ENCODE measurements around the gene AGTRAP. TPM values are rescaled to one million over a fixed set of nuclear protein-coding genes. Genes with fewer than 3 reads are reported as not detected.

Gene AGTRAP
- total RNA-seq, 2 experiments from 2014 or later, result 21.3 to 21.8 TPM

DNA sequence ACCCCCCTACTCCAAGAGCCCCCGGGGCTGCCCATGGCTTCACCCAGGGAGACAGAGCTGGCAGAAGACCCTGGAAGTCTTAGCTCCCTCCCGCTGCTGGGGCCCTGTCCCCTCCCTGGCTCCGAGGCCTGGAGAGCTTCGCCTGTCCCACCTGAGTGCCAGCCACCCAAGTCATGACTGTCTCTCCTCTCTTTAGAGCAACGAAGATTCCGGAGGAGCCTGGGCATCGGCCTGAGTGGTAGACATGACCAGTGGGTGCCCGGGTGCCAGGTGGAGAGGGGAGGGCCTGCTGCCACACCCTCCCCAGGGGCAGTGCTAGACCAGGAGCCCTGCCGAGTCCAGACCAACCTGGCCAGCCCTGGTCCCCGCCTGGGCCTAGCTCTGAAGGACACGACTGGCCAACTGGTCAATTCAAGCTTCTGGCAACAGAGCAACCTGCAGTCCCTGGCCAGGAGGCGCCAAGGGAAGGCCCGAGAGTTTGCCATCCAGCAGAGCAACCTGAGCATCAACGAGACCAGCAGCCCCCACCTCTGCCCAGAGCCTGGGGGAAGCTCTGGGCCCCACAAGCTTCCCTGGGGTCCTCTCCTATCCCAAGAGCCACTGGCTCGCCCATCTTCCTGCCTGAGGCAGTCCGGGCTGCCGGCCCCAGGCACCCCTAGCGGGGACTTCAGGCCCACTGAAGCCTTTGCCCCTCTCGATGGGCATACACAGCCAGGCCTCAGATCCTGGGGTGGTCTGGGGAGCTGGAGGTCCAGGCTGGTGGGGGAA, 29.9 kb downstream of the AGTRAP start:
- no peaks in the 10 kb centered on the region for H3K9me3 Mint-ChIP-seq
- no peaks in the 10 kb centered on the region for H3K4me1 Mint-ChIP-seq (ENCODE audit: low read depth)
- Histone ChIP-seq H3K9me3 (ENCODE audit: control insufficient read depth in 1 of 2, insufficient read depth in 1 of 2, low read length in 2 of 2) (peaks cover 0 to 5% of the 10 kb centered on the region in 2 experiments), H3K36me3 (ENCODE audit: insufficient read depth, low read length) (no peaks in the 10 kb centered on the region), H3K27ac (ENCODE audit: low read depth in 1 of 2, low read length in 2 of 2) (no peak overlapping the region), H3K4me1 (ENCODE audit: insufficient read depth, low read length) (peaks cover 10% of the 10 kb centered on the region), H3K4me3 (ENCODE audit: low read length) (no peak overlapping the region), H3K27me3 (ENCODE audit: control insufficient read depth in 1 of 2, insufficient read depth in 2 of 2, low read length in 2 of 2) (peaks cover 5 to 21% of the 10 kb centered on the region in 2 experiments)
- ATAC-seq (ENCODE audit: poor library complexity), result no peak
- DNase-seq, result peak in 1 of 14 experiments; percentile 7
- H3K4me3 Mint-ChIP-seq, result no peak overlapping the region
- ChIA-PET CTCF (no interaction called here), POLR2A (no interaction called here)
- H3K27ac Mint-ChIP-seq, result no peak overlapping the region
- H3K36me3 Mint-ChIP-seq (ENCODE audit: low read depth), result no peaks in the 10 kb centered on the region
- H3K27me3 Mint-ChIP-seq, result peaks cover 21% of the 10 kb centered on the region
- intact Hi-C loops (cut with DNase I, micrococcal nuclease), result no loop called here
- TF ChIP-seq, protein P1, sequence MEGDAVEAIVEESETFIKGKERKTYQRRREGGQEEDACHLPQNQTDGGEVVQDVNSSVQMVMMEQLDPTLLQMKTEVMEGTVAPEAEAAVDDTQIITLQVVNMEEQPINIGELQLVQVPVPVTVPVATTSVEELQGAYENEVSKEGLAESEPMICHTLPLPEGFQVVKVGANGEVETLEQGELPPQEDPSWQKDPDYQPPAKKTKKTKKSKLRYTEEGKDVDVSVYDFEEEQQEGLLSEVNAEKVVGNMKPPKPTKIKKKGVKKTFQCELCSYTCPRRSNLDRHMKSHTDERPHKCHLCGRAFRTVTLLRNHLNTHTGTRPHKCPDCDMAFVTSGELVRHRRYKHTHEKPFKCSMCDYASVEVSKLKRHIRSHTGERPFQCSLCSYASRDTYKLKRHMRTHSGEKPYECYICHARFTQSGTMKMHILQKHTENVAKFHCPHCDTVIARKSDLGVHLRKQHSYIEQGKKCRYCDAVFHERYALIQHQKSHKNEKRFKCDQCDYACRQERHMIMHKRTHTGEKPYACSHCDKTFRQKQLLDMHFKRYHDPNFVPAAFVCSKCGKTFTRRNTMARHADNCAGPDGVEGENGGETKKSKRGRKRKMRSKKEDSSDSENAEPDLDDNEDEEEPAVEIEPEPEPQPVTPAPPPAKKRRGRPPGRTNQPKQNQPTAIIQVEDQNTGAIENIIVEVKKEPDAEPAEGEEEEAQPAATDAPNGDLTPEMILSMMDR (IDR thresholded peaks at IDR 0.05), result no peak

DNA sequence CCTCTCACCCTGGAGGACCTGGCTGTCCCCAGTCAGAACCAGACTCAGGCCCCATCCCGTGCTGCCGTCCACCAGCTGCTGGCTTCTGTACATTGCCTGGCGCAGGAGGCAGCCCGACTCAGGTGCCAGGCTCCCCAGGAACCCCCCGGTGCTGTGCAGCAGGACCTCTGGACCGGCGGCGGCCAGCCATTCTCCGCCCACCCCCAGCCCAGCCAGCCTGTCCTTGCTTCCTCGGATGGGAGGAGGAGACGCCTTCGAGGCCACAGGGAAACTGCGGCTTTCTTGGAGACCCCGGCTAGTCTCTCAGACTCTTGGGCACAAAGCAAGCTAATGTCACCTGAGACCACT, 30.5 kb downstream of the AGTRAP start:
- no peaks in the 10 kb centered on the region for H3K36me3 ChIP-seq (ENCODE audit: insufficient read depth, low read length)
- Mint-ChIP-seq H3K27ac (no peak overlapping the region), H3K9me3 (no peaks in the 10 kb centered on the region), H3K36me3 (ENCODE audit: low read depth) (no peaks in the 10 kb centered on the region), H3K4me1 (ENCODE audit: low read depth) (no peaks in the 10 kb centered on the region), H3K27me3 (peaks cover 16% of the 10 kb centered on the region), H3K4me3 (no peak overlapping the region)
- POLR2A ChIA-PET, result no interaction called here
- CTCF ChIA-PET, result no interaction called here
- no peak overlapping the region for H3K27ac ChIP-seq (ENCODE audit: low read depth in 1 of 2, low read length in 2 of 2)
- no peak overlapping the region for H3K4me3 ChIP-seq (ENCODE audit: low read length)
- ATAC-seq (ENCODE audit: poor library complexity) (no peak), DNase-seq (peak in 1 of 14 experiments; percentile 8)
- H3K9me3 ChIP-seq (ENCODE audit: control insufficient read depth in 1 of 2, insufficient read depth in 1 of 2, low read length in 2 of 2), result peaks cover 0 to 5% of the 10 kb centered on the region in 2 experiments
- H3K4me1 ChIP-seq (ENCODE audit: insufficient read depth, low read length), result peaks cover 10% of the 10 kb centered on the region
- H3K27me3 ChIP-seq (ENCODE audit: control insufficient read depth in 1 of 2, insufficient read depth in 2 of 2, low read length in 2 of 2), result peaks cover 5 to 18% of the 10 kb centered on the region in 2 experiments
- TF ChIP-seq, protein P1 (IDR thresholded peaks at IDR 0.05), result no peak
- intact Hi-C loops (cut with DNase I, micrococcal nuclease), result no loop called here

DNA sequence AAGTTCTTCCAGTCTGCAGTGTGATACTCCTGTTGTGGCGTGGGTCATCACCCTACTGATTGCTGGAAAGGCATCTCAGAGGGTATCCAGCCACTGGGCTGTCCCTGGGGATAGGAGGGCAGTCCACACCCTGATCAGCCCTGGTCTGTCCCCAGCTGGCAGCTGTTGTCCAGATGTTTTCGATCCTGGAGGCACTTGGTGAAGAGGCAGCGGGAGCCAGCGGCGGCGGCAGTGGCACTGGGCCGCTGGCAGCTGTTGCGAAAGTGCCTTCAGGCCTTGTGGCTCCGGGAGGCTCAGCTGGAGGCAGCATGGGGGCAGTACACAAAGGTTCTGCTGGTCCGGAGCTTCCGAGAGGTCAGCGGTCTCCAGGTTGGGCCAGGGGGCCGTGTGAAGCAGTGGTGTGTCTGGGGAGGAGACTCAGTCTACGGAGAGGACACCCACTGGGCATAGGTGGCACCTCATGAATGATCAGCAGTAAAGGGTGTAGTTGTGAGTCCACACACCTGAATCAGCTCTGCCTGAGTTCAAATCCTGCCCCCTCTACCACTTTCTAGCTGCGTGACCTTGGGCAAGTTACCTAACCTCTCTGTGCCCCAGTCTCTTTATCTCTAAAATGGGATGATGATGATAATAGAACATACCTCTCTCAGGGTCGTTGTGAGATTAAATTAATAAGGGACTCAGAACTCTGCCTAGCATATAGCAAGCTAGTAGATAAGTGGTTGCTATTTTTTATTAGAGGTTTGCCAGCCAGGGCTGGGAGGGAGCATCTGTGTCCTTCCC, 32.2 kb downstream of the AGTRAP start:
- Histone ChIP-seq H3K36me3 (ENCODE audit: insufficient read depth, low read length) (no peaks in the 10 kb centered on the region), H3K27me3 (ENCODE audit: control insufficient read depth in 1 of 2, insufficient read depth in 2 of 2, low read length in 2 of 2) (peaks cover 5% of the 10 kb centered on the region in 2 experiments), H3K4me3 (ENCODE audit: low read length) (no peak overlapping the region), H3K4me1 (ENCODE audit: insufficient read depth, low read length) (no peaks in the 10 kb centered on the region), H3K27ac (ENCODE audit: low read depth in 1 of 2, low read length in 2 of 2) (no peak overlapping the region), H3K9me3 (ENCODE audit: control insufficient read depth in 1 of 2, insufficient read depth in 1 of 2, low read length in 2 of 2) (no peaks in the 10 kb centered on the region)
- ATAC-seq (ENCODE audit: poor library complexity) (no peak), DNase-seq (peak in 1 of 14 experiments; percentile 8)
- Mint-ChIP-seq H3K27me3 (peaks cover 8% of the 10 kb centered on the region), H3K9me3 (no peaks in the 10 kb centered on the region), H3K4me1 (ENCODE audit: low read depth) (no peaks in the 10 kb centered on the region), H3K27ac (no peak overlapping the region), H3K36me3 (ENCODE audit: low read depth) (no peaks in the 10 kb centered on the region), H3K4me3 (no peak overlapping the region)
- intact Hi-C loops (cut with DNase I, micrococcal nuclease), result no loop called here
- ChIA-PET CTCF (no interaction called here), POLR2A (no interaction called here)
- TF ChIP-seq, protein P1 (IDR thresholded peaks at IDR 0.05), result no peak

Data from CD4-positive, alpha-beta T cell (primary cell).